Measurements from ENCODE around the gene IFNA13.

IFNA13 gene

DNA sequence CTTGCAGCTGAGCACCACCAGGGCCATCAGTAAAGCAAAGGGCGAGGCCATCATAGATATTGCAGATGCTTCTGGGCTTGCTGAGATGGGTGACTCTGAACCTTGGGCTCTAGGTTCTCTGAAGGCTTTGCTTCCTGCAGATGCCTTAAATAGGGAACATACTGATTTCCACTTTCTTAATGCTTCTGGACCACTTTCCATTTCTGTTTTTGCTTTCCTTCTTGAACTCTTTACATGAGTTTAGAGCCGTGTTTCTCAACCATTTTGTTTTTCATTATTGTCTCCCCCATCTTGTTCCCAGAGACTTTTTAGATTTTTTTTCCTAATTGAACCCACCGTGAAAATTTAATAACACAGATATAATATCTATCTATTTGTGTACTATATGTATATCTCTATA lies at the start of gene IFNA13:
Gene IFNA13, minus strand, starts transcription at position 101 of the 400 bp plus-strand sequence. Its CDS starts 47 bp downstream, at position 54.
- no peak within 1 kb of the TSS for H3K4me3 ChIP-seq (ENCODE audit: severe bottlenecking)

DNA sequence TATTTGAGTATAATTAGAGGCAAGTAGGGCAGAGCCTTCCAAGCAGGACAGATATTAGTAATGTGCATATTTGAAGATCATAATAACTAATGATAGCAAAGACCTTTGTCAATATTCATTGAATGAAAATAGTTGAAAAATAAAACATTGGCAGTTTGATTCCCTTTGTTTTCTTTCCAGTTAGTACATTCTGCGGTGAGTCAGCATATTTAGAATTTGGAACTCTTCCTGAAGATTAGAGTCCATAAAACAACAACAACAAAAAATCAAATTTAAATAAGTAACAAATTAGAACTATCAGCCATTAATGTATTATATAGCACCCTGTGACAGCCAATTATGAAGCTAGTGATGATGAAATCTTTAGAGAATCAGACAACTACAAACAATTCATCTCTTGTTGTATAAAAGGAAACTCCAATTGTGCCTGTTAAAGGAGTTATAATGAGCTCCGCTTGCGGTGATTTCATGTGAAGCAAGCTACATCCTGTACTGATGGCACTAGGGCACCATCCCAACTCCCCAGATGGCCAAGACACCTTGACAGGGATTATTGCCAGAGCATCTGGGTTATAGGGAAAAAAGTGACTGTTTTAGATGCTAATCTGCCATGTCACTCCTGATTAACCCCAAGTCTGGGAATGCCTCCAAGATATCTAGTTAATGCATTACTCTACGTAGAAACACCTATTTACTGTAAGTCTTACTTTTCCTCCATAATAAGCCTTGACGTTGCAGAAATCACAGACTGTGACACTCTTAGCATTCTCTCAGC lies 47.8 kb upstream of the IFNA13 start:
- Histone ChIP-seq H3K27me3 (ENCODE audit: insufficient read depth, poor library complexity, severe bottlenecking) (peaks cover 4% of the 10 kb centered on the region), H3K4me1 (ENCODE audit: insufficient read depth, poor library complexity, severe bottlenecking) (no peaks in the 10 kb centered on the region), H3K27ac (ENCODE audit: poor library complexity, severe bottlenecking) (no peak overlapping the region), H3K36me3 (ENCODE audit: low read depth) (no peaks in the 10 kb centered on the region), H3K9me3 (ENCODE audit: severe bottlenecking) (no peaks in the 10 kb centered on the region), H3K4me3 (ENCODE audit: severe bottlenecking) (no peak overlapping the region)
- TF ChIP-seq, protein P1, sequence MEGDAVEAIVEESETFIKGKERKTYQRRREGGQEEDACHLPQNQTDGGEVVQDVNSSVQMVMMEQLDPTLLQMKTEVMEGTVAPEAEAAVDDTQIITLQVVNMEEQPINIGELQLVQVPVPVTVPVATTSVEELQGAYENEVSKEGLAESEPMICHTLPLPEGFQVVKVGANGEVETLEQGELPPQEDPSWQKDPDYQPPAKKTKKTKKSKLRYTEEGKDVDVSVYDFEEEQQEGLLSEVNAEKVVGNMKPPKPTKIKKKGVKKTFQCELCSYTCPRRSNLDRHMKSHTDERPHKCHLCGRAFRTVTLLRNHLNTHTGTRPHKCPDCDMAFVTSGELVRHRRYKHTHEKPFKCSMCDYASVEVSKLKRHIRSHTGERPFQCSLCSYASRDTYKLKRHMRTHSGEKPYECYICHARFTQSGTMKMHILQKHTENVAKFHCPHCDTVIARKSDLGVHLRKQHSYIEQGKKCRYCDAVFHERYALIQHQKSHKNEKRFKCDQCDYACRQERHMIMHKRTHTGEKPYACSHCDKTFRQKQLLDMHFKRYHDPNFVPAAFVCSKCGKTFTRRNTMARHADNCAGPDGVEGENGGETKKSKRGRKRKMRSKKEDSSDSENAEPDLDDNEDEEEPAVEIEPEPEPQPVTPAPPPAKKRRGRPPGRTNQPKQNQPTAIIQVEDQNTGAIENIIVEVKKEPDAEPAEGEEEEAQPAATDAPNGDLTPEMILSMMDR (IDR thresholded peaks at IDR 0.05; ENCODE audit: poor library complexity, severe bottlenecking): no peak
- ATAC-seq (ENCODE audit: low read depth): peak; percentile 36; the same call in 2 of the 3 replicates
- DNase-seq (ENCODE audit: low spot score): no peak

More for the DNA sequence above, at the start of gene IFNA13:
- DNase-seq (ENCODE audit: low spot score) (no peak), ATAC-seq (ENCODE audit: low read depth) (no peak)
- no peaks in the 10 kb centered on the region for H3K9me3 ChIP-seq (ENCODE audit: severe bottlenecking)
- H3K4me1 ChIP-seq (ENCODE audit: insufficient read depth, poor library complexity, severe bottlenecking): no peaks in the 10 kb centered on the region
- H3K27ac ChIP-seq (ENCODE audit: poor library complexity, severe bottlenecking): no peak within 1 kb of the TSS
- H3K27me3 ChIP-seq (ENCODE audit: insufficient read depth, poor library complexity, severe bottlenecking): peaks cover 3% of the 10 kb centered on the region
- no peaks in the 10 kb centered on the region for H3K36me3 ChIP-seq (ENCODE audit: low read depth)
- TF ChIP-seq, protein P1 (IDR thresholded peaks at IDR 0.05; ENCODE audit: poor library complexity, severe bottlenecking): no peak

DNA sequence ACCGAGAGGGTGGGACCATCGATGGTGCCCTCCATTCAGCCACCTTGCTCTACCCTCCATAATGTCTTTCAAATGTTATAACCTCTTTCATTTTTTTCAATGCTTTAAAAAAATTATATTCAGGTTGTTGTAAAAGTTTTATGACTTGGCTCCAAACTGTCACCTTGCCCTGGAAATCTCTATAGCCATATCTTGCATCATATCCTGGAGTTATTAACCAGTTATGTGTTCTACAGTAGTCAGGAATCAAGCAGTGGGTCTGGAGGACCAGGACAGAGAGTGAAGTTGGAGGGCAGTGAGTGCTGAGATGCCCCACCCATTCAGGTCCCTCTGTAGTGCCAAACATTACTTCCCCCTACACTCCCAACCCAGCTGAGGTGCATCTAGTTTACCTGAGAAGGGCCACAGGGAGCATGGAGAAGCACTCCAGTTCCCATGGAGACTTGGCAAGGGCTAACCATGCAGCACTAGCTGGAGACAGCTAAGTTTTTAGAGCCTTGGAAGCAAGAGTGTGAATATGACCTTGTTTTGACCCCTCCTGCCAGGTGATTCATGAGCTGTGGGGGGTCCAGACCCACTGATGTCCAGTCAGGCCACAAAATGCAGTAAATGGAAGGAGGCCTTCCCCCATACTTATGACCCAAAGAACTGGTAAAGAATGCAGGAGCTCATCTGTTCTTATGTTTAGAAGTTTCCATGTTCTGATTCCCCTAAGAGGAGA lies 46.5 kb upstream of the IFNA13 start:
- Histone ChIP-seq H3K9me3 (ENCODE audit: severe bottlenecking) (no peaks in the 10 kb centered on the region), H3K4me1 (ENCODE audit: insufficient read depth, poor library complexity, severe bottlenecking) (no peaks in the 10 kb centered on the region), H3K27me3 (ENCODE audit: insufficient read depth, poor library complexity, severe bottlenecking) (peaks cover 12% of the 10 kb centered on the region), H3K4me3 (ENCODE audit: severe bottlenecking) (no peak overlapping the region), H3K27ac (ENCODE audit: poor library complexity, severe bottlenecking) (no peak overlapping the region), H3K36me3 (ENCODE audit: low read depth) (no peaks in the 10 kb centered on the region)
- TF ChIP-seq, protein P1 (IDR thresholded peaks at IDR 0.05; ENCODE audit: poor library complexity, severe bottlenecking): no peak
- DNase-seq (ENCODE audit: low spot score) (no peak), ATAC-seq (ENCODE audit: low read depth) (no peak)

DNA sequence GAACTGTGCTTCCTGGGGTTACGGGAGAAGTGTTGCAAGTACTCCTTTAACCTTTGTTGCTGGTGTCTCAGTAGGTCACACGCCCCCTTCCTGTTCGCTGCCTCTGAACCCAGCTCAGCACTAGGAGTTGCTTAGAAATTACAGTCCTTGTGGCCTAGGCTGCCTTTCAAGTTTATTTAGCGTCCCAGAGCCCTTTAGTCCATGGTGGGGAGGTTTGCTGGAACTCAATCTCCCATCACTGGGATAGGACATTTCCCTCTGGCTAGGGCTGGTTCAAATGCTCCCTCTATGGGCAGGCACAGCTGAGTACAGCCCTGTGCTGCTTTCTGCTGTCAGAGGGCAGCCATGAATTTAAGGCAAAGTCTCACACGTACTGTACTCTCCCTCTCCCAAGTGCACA lies 45.8 kb upstream of the IFNA13 start:
- TF ChIP-seq, protein P1 (IDR thresholded peaks at IDR 0.05; ENCODE audit: poor library complexity, severe bottlenecking): no peak
- Histone ChIP-seq H3K4me1 (ENCODE audit: insufficient read depth, poor library complexity, severe bottlenecking) (no peaks in the 10 kb centered on the region), H3K9me3 (ENCODE audit: severe bottlenecking) (no peaks in the 10 kb centered on the region), H3K36me3 (ENCODE audit: low read depth) (no peaks in the 10 kb centered on the region), H3K4me3 (ENCODE audit: severe bottlenecking) (no peak overlapping the region), H3K27me3 (ENCODE audit: insufficient read depth, poor library complexity, severe bottlenecking) (peaks cover 12% of the 10 kb centered on the region), H3K27ac (ENCODE audit: poor library complexity, severe bottlenecking) (no peak overlapping the region)
- ATAC-seq (ENCODE audit: low read depth) (peak; percentile 36; the same call in 1 of the 3 replicates), DNase-seq (ENCODE audit: low spot score) (no peak)
